Hepatocyte (in vitro differentiated cells): ENCODE results near the gene TPX2. TPM values are rescaled to one million over a fixed set of nuclear protein-coding genes. Genes with fewer than 3 reads are reported as not detected.

Experiments
- DNase-seq: peaks from one replicate; pipeline ENCODE4 v3.0.0-alpha.2; 2016; ENCODE audit warnings: low spot score
- H2AFZ ChIP-seq: fragments of 200-600 bp; sonication (generic); 2 replicates; pipeline ENCODE4 v1.6.0; 2016; ENCODE audit warnings: antibody characterized with exemption, mild to moderate bottlenecking
- H3K27ac ChIP-seq: fragments of 200-600 bp; sonication (generic); 2 replicates; pipeline ENCODE4 v1.5.1; 2016; ENCODE audit warnings: mild to moderate bottlenecking
- H3K27me3 ChIP-seq: fragments of 200-600 bp; sonication (generic); 2 replicates; pipeline ENCODE4 v1.6.1; 2016
- H3K36me3 ChIP-seq: fragments of 200-600 bp; sonication (generic); replicated peaks from 2 replicates; pipeline ENCODE4 v1.5.1; 2016; ENCODE audit warnings: low read depth; ENCODE audit not compliant: insufficient read depth
- H3K4me1 ChIP-seq: fragments of 200-600 bp; sonication (generic); 2 replicates; pipeline ENCODE4 v1.5.1; 2016; ENCODE audit warnings: mild to moderate bottlenecking, moderate library complexity; ENCODE audit not compliant: insufficient read depth
- H3K4me2 ChIP-seq: fragments of 200-600 bp; sonication (generic); 2 replicates; pipeline ENCODE4 v1.6.0; 2016
- H3K4me3 ChIP-seq: fragments of 200-600 bp; sonication (generic); 2 replicates; pipeline ENCODE4 v1.5.1; 2016; ENCODE audit warnings: mild to moderate bottlenecking
- H3K79me2 ChIP-seq: fragments of 200-600 bp; sonication (generic); 2 replicates; pipeline ENCODE4 v1.6.0; 2017; ENCODE audit warnings: mild to moderate bottlenecking
- H3K9me2 ChIP-seq: fragments of 200-600 bp; sonication (generic); replicated peaks from 2 replicates; pipeline ENCODE4 v1.6.0; 2017; ENCODE audit warnings: mild to moderate bottlenecking; ENCODE audit not compliant: insufficient read depth
- H3K9me3 ChIP-seq: fragments of 200-600 bp; sonication (generic); 2 replicates; pipeline ENCODE4 v1.5.1; 2016; ENCODE audit warnings: low read depth, mild to moderate bottlenecking
- H4K20me1 ChIP-seq: fragments of 200-600 bp; sonication (generic); 2 replicates; pipeline ENCODE4 v1.6.0; 2016; ENCODE audit warnings: mild to moderate bottlenecking; ENCODE audit not compliant: insufficient read depth, poor library complexity, severe bottlenecking
- EZH2 ChIP-seq: fragments of 200-600 bp; sonication (generic); IDR thresholded peaks from 2 replicates; pipeline ENCODE4 v1.6.1; 2016; ENCODE audit warnings: antibody characterized with exemption, mild to moderate bottlenecking, borderline replicate concordance
- EZH2phosphoT487 ChIP-seq: fragments of 200-600 bp; sonication (generic); IDR thresholded peaks from one replicate; pipeline ENCODE4 v1.6.1; 2018; ENCODE audit warnings: antibody characterized with exemption, mild to moderate bottlenecking, low read depth, moderate library complexity; ENCODE audit not compliant: unreplicated experiment, severe bottlenecking
- WGBS: methylation state at CpG from one replicate; pipeline ENCODE4 v1.1.6; 2016; ENCODE audit warnings: low lambda C conversion rate; ENCODE audit errors: missing lambda C conversion rate; 5-methylcytosine and 5-hydroxymethylcytosine counted together
- polyA plus RNA-seq: library from polyadenylated mRNA; unstranded; fragments of >200 nt; fragmentation: Nextera tagmentation; extraction: Ambion mirVana; gene quantifications from 2 replicates; pipeline ENCODE4 v1.2.1, GENCODE V29; 2016
- total RNA-seq: library from RNA; depleted of rRNA; stranded (reverse); fragments of >200 nt; gene quantifications from 2 replicates; pipeline ENCODE4 v1.2.3, GENCODE V29; 2014
- TF ChIP-seq, protein P1 (sequence below): fragments of 200-600 bp; sonication (generic); IDR thresholded peaks from 2 replicates; pipeline ENCODE4 v1.5.1; 2016; ENCODE audit warnings: antibody characterized with exemption, mild to moderate bottlenecking; ENCODE audit not compliant: poor library complexity

The TPX2 gene
- total and polyA plus RNA-seq, 2 experiments from 2014 or later = 16.3 to 23.9 TPM

DNA sequence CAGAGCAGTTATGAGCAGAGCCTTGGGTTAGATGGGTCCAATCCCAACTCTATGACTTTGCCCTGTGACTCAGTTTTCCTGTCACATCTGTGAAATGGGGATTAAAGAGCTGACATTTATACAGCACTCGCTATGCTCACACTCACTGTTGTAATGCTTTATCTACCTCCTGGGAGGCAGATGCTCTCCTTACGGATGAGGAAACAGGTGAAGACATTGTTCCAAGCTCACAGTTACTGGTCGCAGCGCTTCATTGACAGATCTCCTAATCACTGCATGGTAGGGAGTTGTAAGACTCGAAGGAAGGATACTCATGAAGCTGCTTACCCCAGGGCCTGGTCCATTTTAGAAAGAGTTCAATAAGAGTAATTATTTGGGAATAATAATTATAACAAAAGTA is 77.1 kb downstream of the TPX2 start:
- H3K27ac ChIP-seq = no peak overlapping the region
- no peaks in the 10 kb centered on the region for H3K9me3 ChIP-seq
- H3K4me1 ChIP-seq = peaks cover 10% of the 10 kb centered on the region
- no peaks in the 10 kb centered on the region for H3K79me2 ChIP-seq
- 86% methylated on average over 5 of the region's 5 CpGs for WGBS
- TF ChIP-seq, protein P1, sequence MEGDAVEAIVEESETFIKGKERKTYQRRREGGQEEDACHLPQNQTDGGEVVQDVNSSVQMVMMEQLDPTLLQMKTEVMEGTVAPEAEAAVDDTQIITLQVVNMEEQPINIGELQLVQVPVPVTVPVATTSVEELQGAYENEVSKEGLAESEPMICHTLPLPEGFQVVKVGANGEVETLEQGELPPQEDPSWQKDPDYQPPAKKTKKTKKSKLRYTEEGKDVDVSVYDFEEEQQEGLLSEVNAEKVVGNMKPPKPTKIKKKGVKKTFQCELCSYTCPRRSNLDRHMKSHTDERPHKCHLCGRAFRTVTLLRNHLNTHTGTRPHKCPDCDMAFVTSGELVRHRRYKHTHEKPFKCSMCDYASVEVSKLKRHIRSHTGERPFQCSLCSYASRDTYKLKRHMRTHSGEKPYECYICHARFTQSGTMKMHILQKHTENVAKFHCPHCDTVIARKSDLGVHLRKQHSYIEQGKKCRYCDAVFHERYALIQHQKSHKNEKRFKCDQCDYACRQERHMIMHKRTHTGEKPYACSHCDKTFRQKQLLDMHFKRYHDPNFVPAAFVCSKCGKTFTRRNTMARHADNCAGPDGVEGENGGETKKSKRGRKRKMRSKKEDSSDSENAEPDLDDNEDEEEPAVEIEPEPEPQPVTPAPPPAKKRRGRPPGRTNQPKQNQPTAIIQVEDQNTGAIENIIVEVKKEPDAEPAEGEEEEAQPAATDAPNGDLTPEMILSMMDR = no peak
- TF ChIP-seq EZH2 = no peak
- no peak for TF ChIP-seq EZH2phosphoT487
- DNase-seq = no peak
- no peaks in the 10 kb centered on the region for H3K9me2 ChIP-seq
- no peak overlapping the region for H3K4me3 ChIP-seq
- no peaks in the 10 kb centered on the region for H4K20me1 ChIP-seq
- H2AFZ ChIP-seq = no peak overlapping the region
- H3K27me3 ChIP-seq = no peaks in the 10 kb centered on the region
- H3K36me3 ChIP-seq = no peaks in the 10 kb centered on the region
- H3K4me2 ChIP-seq = no peak overlapping the region

DNA sequence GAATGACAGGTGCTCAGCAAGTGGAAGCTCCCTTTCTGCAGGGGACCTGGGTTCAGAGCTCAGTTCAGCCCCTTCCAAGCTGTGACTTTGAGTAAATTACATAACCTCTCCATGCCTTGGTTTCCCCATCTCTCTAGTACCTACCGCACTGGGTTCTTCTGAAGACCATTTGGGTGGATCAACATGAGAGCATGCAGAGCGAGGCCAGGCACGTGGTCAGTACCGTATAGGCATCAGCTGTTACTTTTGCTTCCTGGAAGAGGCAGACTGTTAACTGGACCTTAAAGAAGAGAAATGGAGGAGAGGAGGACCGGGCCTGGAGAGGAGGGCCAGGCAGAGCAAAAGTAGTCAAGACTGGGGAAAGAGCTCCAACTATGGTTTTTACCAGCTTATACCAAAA is 78.4 kb downstream of the TPX2 start:
- no peaks in the 10 kb centered on the region for H3K79me2 ChIP-seq
- TF ChIP-seq, protein P1 = no peak
- TF ChIP-seq EZH2 = no peak
- H2AFZ ChIP-seq = no peak overlapping the region
- H3K27me3 ChIP-seq = no peaks in the 10 kb centered on the region
- H3K9me2 ChIP-seq = no peaks in the 10 kb centered on the region
- no peaks in the 10 kb centered on the region for H3K9me3 ChIP-seq
- no peak overlapping the region for H3K4me3 ChIP-seq
- no peaks in the 10 kb centered on the region for H3K36me3 ChIP-seq
- H4K20me1 ChIP-seq = no peaks in the 10 kb centered on the region
- 95% methylated on average over 5 of the region's 5 CpGs for WGBS
- no peak overlapping the region for H3K4me2 ChIP-seq
- H3K4me1 ChIP-seq = peaks cover 2% of the 10 kb centered on the region
- DNase-seq = no peak
- no peak overlapping the region for H3K27ac ChIP-seq

DNA sequence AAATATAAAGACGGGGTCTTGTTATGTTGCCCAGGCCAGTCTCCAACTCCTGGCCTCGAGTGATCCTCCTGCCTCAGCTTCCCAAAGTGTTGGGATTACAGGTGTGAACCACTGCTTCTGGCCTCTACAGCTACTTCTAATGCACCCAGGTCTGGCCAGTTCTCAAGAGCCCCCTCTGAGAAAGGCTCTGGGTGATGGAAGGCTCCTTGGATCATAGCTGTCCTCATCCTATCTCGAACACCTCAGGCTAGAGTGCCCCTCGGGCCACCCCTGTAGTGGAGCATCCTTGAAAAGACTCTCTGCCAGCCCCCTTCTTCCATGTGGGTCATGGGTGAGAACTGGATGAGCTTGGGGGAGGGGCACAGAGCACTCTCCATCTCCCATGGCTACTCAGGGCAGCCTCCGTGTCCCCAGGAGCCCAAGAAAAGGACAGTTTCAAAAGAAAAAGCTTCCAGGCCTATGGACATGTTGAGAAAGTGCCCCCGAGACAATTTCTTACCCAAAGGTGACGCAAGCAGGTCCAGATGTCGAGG is 79.4 kb downstream of the TPX2 start:
- 93% methylated on average over 8 of the region's 8 CpGs for WGBS
- no peaks in the 10 kb centered on the region for H3K79me2 ChIP-seq
- TF ChIP-seq EZH2 (no peak), EZH2phosphoT487 (no peak)
- TF ChIP-seq, protein P1 = no peak
- H2AFZ ChIP-seq = no peak overlapping the region
- no peak for DNase-seq
- H3K4me2 ChIP-seq = no peak overlapping the region
- H3K27ac ChIP-seq = no peak overlapping the region
- no peaks in the 10 kb centered on the region for H4K20me1 ChIP-seq
- no peaks in the 10 kb centered on the region for H3K27me3 ChIP-seq
- H3K36me3 ChIP-seq = no peaks in the 10 kb centered on the region
- no peak overlapping the region for H3K4me3 ChIP-seq
- H3K9me2 ChIP-seq = no peaks in the 10 kb centered on the region
- H3K9me3 ChIP-seq = no peaks in the 10 kb centered on the region
- no peaks in the 10 kb centered on the region for H3K4me1 ChIP-seq
